G401 (cell line): ENCODE measurements around the gene MSH3. TPM values are rescaled to one million over a fixed set of nuclear protein-coding genes. Genes with fewer than 3 reads are reported as not detected.
"Not testable (repeated sequence)": the region's sequence is repeated elsewhere in the genome, so short reads cannot be mapped to it uniquely, and the experiment has no call there.

Experiments
- DNase-seq: peaks from one replicate; pipeline ENCODE4 v3.0.0-alpha.2; 2015; ENCODE audit warnings: low spot score
- in situ Hi-C: cut with HindIII; loops from 2 replicates; pipeline ENCODE4 v1.10.0; 2016; ENCODE audit warnings: low sequenced_read_pairs, mixed read lengths
- total RNA-seq: library from RNA; depleted of rRNA; stranded (reverse); fragments of >200 nt; shearing (Covaris generic); gene quantifications from 2 replicates; pipeline ENCODE4 v1.2.3, GENCODE V29; 2014

Gene MSH3
- total RNA-seq, 1 experiment from 2014 or later, result 16.2 TPM

DNA sequence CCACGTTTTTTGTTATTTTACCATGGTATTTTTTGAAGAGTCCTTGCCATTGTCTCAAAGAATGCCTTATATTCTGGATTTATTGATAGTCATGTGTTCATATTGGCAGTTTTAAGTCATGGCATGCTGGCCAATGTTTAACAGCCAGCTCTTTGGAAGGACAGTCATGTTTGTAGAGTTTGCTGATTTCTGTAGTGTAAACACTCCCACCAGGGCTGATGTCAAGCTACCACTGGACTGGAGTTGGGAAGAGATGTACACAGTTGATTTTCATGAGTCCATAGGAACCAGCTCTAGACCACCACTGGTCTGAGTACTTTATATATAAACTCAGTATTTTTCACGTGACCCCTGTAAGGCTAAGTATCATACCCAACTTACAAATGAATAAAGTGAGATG is 125.6 kb downstream of the MSH3 start:
- in situ Hi-C loops, result no loop called here
- no peak for DNase-seq

DNA sequence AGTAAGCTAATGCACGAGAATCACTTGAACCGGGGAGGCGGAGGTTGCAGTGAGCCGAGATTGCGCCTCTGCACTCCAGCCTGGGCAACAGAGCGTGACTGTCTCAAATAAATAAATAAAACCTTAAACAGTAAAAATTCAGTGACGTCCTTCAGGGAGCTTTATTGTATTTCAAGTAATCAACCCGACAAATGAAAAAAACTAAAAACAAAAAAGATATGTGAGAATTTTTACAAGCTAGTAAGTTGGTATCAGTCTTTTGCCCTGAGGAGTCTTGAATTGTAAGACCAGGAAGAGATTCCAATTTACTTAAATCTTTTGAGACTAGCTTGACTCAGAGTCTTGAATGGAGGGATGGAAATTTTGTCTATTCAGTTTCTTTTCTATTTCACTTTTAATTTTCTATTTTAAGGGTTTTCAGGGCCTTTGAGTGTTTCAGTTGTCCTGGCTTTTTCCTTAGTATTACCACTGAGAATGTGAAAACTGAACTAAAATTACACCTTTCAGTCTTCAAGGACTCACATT is 126.4 kb downstream of the MSH3 start:
- in situ Hi-C loops, result no loop called here
- no peak for DNase-seq

DNA sequence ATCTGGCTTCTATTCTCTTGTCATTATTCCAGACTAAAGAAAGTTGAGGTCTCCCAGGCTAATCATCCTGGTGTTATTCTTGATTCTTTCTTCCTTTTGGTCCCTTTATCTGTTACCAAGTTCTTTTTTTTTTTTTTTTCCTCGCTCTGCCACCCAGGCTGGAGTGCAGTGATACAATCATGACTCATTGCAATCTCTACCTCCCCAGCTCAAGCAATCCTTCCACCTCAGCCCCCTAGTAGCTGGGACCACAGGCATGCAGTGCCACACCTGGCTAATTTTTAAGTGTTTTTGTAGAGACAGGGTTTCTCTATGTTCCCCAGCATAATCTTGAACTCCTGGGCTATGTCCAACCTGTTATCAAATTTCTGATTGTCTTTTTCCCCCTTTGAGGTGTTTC is 126.9 kb downstream of the MSH3 start:
- no peak for DNase-seq
- in situ Hi-C loops, result no loop called here

GRCh38 chr5:80782626-80783025 is 128.2 kb downstream of the MSH3 start:
- in situ Hi-C loops, result no loop called here
- no peak for DNase-seq

DNA sequence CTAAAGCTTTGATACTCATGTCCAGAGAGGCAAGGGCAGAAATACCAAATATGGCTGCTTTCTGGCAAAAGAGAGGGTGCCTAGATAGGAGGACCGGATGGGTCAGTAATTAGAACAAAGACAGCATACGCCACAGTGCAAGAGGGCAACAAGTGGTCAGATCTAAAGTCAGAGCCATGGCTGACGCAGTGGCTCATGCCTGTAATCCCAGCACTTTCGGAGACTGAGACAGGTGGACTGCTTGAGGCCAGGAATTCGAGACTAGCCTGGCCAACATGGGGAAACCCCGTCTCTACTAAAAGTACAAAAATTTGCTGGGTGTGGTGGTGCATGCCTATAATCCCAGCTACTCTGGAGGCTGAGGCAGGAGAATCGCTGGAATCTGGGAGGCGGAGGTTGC is 129.3 kb downstream of the MSH3 start:
- in situ Hi-C loops, DNase-seq: not testable (repeated sequence)

DNA sequence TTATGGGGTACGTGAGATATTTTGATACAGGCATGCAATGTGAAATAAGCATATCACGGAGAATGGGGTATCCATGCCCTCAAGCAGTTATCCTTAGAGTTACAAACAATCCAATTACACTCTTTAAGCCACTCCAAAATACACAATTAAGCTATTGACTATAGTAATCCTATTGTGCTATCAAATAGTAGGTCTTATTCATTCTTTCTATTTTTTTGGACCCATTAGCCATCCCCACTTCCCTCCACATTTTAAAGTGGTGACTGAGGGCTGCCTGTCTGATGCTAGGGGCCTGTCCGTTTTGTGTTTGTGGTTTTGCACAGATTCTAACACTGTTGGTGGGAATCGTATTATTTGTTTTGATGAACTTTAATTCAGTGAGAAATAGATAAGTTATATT is 130.0 kb downstream of the MSH3 start:
- no peak for DNase-seq
- in situ Hi-C loops, result no loop called here

DNA sequence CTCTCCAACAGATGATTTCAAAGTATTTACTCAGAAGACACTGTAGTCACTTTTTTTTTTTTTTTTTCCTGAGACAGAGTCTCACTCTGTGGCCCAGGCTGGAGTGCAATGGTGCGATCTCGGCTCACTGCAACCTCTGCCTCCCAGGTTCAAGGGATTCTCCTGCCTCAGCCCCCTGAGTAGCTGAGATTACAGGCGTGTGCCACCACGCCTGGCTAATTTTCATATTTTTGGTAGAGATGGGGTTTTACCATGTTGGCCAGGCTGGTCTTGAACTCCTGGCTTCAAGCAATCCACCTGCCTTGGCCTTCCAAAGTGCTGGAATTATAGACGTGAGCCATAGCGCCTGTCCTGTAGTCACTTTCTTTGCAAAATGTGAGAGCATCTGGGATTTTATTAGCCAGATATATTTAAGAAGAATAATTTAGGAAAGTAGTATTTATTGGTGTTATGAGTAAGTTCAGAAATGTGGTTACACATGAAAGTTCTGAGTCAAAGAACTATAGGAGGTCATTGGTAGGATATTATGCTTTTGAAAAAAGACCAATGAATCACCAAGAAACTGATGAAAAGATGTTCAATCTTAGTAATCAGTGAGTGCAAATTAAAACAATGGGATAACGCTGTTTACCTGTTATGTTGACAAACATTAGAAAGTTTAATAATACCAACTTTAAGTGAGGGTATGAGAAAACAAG is 135.0 kb downstream of the MSH3 start:
- DNase-seq, in situ Hi-C loops: not testable (repeated sequence)

DNA sequence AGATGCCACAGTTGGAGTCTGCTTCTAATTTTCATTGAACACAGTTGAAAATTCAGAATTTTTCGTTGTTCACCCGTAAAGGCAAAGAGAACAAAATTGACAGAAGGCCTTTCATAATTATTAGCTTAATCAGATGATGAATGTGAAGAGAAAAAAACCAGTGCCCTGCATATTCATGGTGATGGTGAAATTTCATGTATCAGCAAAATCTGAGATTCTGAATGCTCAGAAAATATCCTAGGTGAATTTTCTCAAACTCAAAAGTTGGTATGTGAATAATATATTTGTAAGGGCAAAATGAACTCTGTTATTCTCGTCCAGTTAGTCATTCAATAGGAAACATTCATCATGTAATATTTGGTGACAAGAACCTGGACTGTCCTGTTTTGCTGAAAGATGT is 136.2 kb downstream of the MSH3 start:
- in situ Hi-C loops, result no loop called here
- DNase-seq, result no peak

GRCh38 chr5:80793354-80793753 is 138.9 kb downstream of the MSH3 start:
- no peak for DNase-seq
- in situ Hi-C loops, result no loop called here

GRCh38 chr5:80796846-80797245 is 142.4 kb downstream of the MSH3 start:
- no peak for DNase-seq
- in situ Hi-C loops, result no loop called here

- in situ Hi-C loops, result no loop called here
- no peak for DNase-seq
These were observed 143.1 kb downstream of the MSH3 start for GRCh38 chr5:80797428-80798024.

GRCh38 chr5:80798166-80798565 is 143.7 kb downstream of the MSH3 start:
- no peak for DNase-seq
- in situ Hi-C loops, result no loop called here

DNA sequence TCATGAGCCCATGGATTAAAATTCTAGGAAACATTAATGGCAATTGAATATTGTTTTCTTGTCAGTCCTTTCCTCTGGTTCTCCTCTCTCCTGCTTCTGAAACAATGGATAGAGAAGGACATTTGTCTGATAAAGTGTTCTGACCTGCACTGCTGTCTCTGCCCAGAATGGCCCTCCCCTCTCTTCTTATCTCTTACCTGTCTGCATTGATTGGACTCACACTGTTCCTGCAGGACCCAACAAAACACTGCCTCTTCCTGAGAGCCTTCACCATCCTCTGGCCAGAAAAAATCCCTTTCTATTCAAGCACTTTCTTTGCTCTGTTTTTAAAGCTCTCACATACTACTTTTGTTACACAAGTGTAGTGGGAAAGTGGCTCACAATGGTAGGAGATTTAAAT is 144.2 kb downstream of the MSH3 start:
- in situ Hi-C loops, result no loop called here
- no peak for DNase-seq

GRCh38 chr5:80799041-80799440 is 144.6 kb downstream of the MSH3 start:
- no peak for DNase-seq
- in situ Hi-C loops, result no loop called here

DNA sequence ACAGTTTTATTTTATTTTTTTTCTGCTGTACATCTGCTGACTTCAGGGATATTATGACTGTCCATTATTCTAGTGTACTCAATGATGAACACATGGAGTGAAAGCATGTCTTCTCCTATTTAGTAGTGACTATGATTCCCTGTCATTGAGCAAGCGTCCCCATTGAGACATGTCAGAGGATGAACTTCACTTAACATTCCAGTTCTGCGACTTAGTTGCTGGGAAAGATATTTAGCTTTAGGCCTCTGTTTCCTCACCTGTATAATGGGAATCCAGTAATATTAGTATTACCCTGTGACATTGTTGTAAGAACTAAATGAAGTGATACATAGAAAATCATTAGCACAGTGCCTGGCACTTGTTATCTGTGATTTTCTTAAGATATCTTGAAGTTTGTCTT is 145.1 kb downstream of the MSH3 start:
- in situ Hi-C loops, result no loop called here
- no peak for DNase-seq

GRCh38 chr5:80804332-80804731 is 149.9 kb downstream of the MSH3 start:
- in situ Hi-C loops, result no loop called here
- no peak for DNase-seq

DNA sequence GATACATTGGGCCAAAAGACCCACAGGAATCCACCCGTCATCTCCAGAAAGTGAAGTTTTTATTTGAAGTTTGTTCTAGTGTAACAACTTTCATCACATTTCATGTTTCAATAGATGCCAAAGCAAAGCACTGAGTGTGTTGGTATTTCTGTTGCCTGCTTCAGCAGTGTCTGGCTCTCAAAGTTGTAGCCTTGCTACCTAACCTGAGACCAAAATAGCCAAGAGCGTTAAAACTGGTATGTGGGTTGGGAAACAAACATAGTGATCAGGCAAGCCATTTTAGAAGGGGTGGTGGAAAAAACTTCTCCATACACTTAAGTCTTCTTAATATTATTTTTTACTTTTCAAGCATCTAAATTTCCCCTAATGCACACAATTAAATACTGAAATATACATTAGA is 150.6 kb downstream of the MSH3 start:
- DNase-seq, result no peak
- in situ Hi-C loops, result no loop called here

- in situ Hi-C loops, result no loop called here
- no peak for DNase-seq
These were observed 152.5 kb downstream of the MSH3 start for GRCh38 chr5:80806929-80807328.

DNA sequence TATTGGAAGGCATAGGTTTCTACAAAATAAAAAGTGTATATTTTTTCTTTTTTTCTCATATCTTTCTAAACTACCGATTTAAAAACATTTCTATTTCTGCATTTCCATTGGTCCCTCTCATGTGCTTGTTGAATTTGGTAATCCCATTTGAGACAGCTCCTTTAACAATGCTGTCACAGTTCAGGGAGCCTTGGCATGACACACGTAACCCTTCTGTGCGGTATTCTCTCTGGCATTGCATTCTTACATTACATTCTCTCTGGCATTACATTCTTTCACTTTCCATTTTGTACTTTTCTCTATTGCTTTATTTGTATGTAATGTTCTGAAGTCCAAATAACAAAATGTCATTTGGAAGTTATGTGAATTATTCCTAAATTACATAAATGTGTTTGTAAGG is 155.0 kb downstream of the MSH3 start:
- in situ Hi-C loops, result no loop called here
- no peak for DNase-seq

DNA sequence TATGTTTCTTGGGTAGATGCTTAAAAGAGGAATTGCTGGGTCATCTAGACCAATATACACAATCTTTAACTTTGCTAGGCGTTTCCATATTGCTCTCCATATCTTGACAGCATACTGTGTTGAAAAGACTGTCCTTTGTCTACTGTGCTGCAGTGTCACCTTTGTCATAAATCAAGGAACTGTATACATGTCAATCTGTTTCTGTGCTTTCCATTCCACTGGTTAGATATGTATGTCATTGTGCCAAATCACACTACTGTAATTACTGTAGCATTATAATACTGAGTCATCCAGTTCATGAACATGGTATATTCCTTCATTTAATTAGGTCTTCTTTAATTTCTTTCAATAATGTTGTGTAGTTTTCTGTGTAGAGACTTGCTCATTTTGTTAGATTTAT is 156.0 kb downstream of the MSH3 start:
- in situ Hi-C loops, result no loop called here
- no peak for DNase-seq

DNA sequence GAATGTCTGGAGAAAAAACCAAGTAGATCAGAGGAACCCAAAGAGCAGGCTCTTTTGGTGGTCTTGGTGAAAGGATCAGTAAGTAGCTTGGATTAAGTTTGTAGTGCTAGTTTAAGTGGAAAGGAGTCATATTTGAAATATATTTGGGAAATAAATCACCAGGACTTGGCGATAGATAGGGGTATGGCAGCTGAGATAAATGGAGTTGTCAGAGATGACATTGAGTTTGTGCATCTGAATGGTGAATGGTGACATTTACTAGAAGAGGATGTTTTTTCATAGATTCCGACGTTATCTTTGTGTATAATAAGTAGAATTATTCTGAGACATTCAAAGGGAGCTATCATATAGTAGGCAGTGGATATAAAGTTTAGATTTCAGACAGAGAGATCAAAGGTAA is 162.1 kb downstream of the MSH3 start:
- in situ Hi-C loops, result no loop called here
- no peak for DNase-seq
